ENCODE measurements around the gene LMO1. TPM values are rescaled to one million over a fixed set of nuclear protein-coding genes. Genes with fewer than 3 reads are reported as not detected.

Gene LMO1
- total and polyA plus RNA-seq, 10 of the 15 experiments (the other 5 are each of a cell fraction or from before 2014, with no cell fraction given): not detected

- 25% methylated on average over 6 of the region's 6 CpGs for WGBS (ENCODE audit: insufficient coverage, insufficient replicate concordance, low lambda C conversion rate, missing lambda C conversion rate)
- POLR2A ChIA-PET: no interaction called here
- no peaks in the 10 kb centered on the region for H3K79me2 ChIP-seq (ENCODE audit: control insufficient read depth, insufficient read depth, low read length)
- FAIRE-seq (no peak), ATAC-seq (peak; percentile 28), DNase-seq (ENCODE audit: low read depth, low spot score) (no peak)
- no peak overlapping the region for H3K4me3 ChIP-seq
- no peaks in the 10 kb centered on the region; the same call in 1 of the 2 replicates for H3K4me1 ChIP-seq (ENCODE audit: control insufficient read depth, insufficient read depth, low read length)
- H3K9me3 ChIP-seq (replicated peaks; ENCODE audit: control insufficient read depth, insufficient read depth, low read length): no peaks in the 10 kb centered on the region
- SMC1A ChIA-PET (ENCODE audit: uncharacterized antibody, unreplicated experiment): interaction anchor here (1.7 kb wide), 1 partner anchor 41 kb away, joined by 5 read pairs; the partner anchor contains the start of gene LMO1
- H4K20me1 ChIP-seq (ENCODE audit: control insufficient read depth, insufficient read depth): no peaks in the 10 kb centered on the region
- no peak overlapping the region for H3K27ac ChIP-seq (ENCODE audit: control insufficient read depth, insufficient read depth)
- RAD21 ChIA-PET (ENCODE audit: unreplicated experiment): interaction anchor here (3.3 kb wide), 1 partner anchor 344 kb away, joined by 13 read pairs; no protein-coding TSS in a partner anchor
- intact Hi-C loops (cut with micrococcal nuclease; ENCODE audit: unreplicated experiment) (loop anchor here (10.0 kb wide), 2 partner anchors 382 to 732 kb away; no protein-coding TSS in a partner anchor), in situ Hi-C loops (cut with MboI) (no loop called here)
- H2AFZ ChIP-seq (ENCODE audit: control insufficient read depth, low read depth, low read length): no peak overlapping the region
- no peak overlapping the region for H3K4me2 ChIP-seq (ENCODE audit: control insufficient read depth, insufficient read depth)
- BruUV-seq (replicated peaks): no TSS peak
- H3K36me3 ChIP-seq (ENCODE audit: control insufficient read depth in 2 of 2, insufficient read depth in 2 of 2, low read length in 1 of 2): no peaks in the 10 kb centered on the region
- peak; percentile 33; the same call in 1 of the 2 replicates for TF ChIP-seq RUNX3 (IDR thresholded peaks at IDR 0.05; ENCODE audit: low read length)
- TF ChIP-seq HCFC1 (IDR thresholded peaks at IDR 0.05; ENCODE audit: low read length): no peak
- 0 out of 2 replicates have a peak, but pooled peaks have one; percentile 64 for TF ChIP-seq MLLT1 (IDR thresholded peaks at IDR 0.05)
- TF ChIP-seq, protein P1, sequence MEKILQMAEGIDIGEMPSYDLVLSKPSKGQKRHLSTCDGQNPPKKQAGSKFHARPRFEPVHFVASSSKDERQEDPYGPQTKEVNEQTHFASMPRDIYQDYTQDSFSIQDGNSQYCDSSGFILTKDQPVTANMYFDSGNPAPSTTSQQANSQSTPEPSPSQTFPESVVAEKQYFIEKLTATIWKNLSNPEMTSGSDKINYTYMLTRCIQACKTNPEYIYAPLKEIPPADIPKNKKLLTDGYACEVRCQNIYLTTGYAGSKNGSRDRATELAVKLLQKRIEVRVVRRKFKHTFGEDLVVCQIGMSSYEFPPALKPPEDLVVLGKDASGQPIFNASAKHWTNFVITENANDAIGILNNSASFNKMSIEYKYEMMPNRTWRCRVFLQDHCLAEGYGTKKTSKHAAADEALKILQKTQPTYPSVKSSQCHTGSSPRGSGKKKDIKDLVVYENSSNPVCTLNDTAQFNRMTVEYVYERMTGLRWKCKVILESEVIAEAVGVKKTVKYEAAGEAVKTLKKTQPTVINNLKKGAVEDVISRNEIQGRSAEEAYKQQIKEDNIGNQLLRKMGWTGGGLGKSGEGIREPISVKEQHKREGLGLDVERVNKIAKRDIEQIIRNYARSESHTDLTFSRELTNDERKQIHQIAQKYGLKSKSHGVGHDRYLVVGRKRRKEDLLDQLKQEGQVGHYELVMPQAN (conservative IDR thresholded peaks at IDR 0.05): no peak
- CTCF ChIA-PET: interaction anchor here (0.8 to 6.6 kb wide), 8 partner anchors 13 to 344 kb away, joined by 3 to 66 read pairs (median 4); partner anchors contain the start of gene LMO1
- no peak overlapping the region for H3K9ac ChIP-seq (ENCODE audit: control insufficient read depth, insufficient read depth, low read length)
- no peaks in the 10 kb centered on the region for H3K27me3 ChIP-seq (replicated peaks in 1 of 2; ENCODE audit: control insufficient read depth in 2 of 2, insufficient read depth in 2 of 2, low read length in 1 of 2)
Measured at GRCh38 chr11:8222820-8223512, 40.7 kb downstream of the LMO1 start.

Data from GM12878 (cell line).